Suprapubic skin (tissue), 4 donors: ENCODE data around the gene SMPX.

ENCODE experiments used
- POLR2A ChIP-seq, 2 donors: fragments of 450-650 bp; IDR thresholded peaks; one replicate each; pipeline ENCODE4 v1.6.1; 2017; ENCODE audit warnings: antibody characterized with exemption in 2 of 2, mild to moderate bottlenecking in 2 of 2, moderate library complexity in 2 of 2
- POLR2AphosphoS5 ChIP-seq, 3 donors: sonication (generic); formaldehyde crosslinking; IDR thresholded peaks; one replicate each; pipeline ENCODE4 v1.6.1; 2017; ENCODE audit warnings: antibody characterized with exemption in 3 of 3
- TF ChIP-seq, protein P1 (sequence below), 2 donors: fragments of 200-600 bp in 1 of 2; fragments of 450-650 bp in 1 of 2; sonication (generic) in 1 of 2; IDR thresholded peaks; one replicate each; pipeline ENCODE4 v1.5.1; 2016 to 2019; ENCODE audit warnings: antibody characterized with exemption in 2 of 2, mild to moderate bottlenecking in 1 of 2, moderate library complexity in 1 of 2

DNA sequence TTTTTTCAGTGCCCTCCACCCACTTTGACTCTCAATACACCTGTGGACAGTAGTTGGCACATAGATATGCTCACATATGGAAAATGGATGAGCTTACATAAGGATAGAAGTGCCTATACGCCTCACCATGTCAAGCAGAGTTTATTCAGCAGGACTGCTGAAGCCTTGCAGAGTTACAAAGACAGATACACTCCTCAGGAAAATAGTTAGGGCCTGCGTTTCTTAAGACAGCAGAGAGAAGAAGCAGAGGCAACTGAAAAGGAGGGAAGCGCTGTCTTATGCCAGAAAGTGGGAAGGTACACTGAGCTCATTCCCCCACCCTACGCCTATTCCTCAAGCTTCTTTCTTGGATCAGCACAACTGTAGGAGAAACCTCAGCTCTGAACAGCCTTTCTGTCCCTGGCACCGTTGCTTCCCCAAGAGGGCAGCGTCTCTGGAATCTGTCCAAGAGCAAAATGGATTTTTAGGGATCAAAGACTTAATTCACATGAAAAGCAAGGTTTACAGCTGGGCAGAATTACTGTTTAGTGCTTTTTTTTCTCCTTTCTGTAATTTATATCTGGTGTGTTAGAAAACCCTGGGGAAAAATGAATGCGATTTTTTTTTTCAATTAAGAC is 44.2 kb upstream of the SMPX start:
- TF ChIP-seq, protein P1, sequence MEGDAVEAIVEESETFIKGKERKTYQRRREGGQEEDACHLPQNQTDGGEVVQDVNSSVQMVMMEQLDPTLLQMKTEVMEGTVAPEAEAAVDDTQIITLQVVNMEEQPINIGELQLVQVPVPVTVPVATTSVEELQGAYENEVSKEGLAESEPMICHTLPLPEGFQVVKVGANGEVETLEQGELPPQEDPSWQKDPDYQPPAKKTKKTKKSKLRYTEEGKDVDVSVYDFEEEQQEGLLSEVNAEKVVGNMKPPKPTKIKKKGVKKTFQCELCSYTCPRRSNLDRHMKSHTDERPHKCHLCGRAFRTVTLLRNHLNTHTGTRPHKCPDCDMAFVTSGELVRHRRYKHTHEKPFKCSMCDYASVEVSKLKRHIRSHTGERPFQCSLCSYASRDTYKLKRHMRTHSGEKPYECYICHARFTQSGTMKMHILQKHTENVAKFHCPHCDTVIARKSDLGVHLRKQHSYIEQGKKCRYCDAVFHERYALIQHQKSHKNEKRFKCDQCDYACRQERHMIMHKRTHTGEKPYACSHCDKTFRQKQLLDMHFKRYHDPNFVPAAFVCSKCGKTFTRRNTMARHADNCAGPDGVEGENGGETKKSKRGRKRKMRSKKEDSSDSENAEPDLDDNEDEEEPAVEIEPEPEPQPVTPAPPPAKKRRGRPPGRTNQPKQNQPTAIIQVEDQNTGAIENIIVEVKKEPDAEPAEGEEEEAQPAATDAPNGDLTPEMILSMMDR (IDR thresholded peaks at IDR 0.05): no peak
- no peak for TF ChIP-seq POLR2AphosphoS5 (IDR thresholded peaks at IDR 0.05)
- no peak for TF ChIP-seq POLR2A (IDR thresholded peaks at IDR 0.05)
